Transverse colon (tissue), 4 donors: ENCODE results near the gene STAT6. TPM values are rescaled to one million over a fixed set of nuclear protein-coding genes. Genes with fewer than 3 reads are reported as not detected.

ENCODE experiments used
- DNase-seq: peaks from one replicate; pipeline ENCODE4 v3.0.0-alpha.2; 2019
- H3K27ac ChIP-seq, 4 donors: fragments of 200-600 bp; sonication (generic); 2 replicates each; pipeline ENCODE4 v1.5.1; 2016 to 2018; ENCODE audit warnings: inconsistent platforms in 4 of 4
- H3K27me3 ChIP-seq: fragments of 200-600 bp; sonication (generic); 2 replicates; pipeline ENCODE4 v1.5.1; 2017; ENCODE audit warnings: inconsistent platforms
- H3K36me3 ChIP-seq, 4 donors: fragments of 200-600 bp; sonication (generic); 2 replicates each; pipeline ENCODE4 v1.5.1; 2017 to 2019; ENCODE audit warnings: inconsistent platforms in 4 of 4
- H3K4me1 ChIP-seq, 4 donors: fragments of 200-600 bp; sonication (generic); 2 replicates each; pipeline ENCODE4 v1.5.1; 2017 to 2020; ENCODE audit warnings: inconsistent platforms in 4 of 4
- H3K4me3 ChIP-seq, 4 donors: fragments of 200-600 bp; sonication (generic); 1 replicate in 1 of 4; 2 replicates in 3 of 4; pipeline versions ENCODE4 v1.5.1 to v1.6.1; 2017 to 2019; ENCODE audit warnings: inconsistent platforms in 4 of 4
- H3K9me3 ChIP-seq, 2 donors: fragments of 200-600 bp; sonication (generic); 2 replicates each; pipeline ENCODE4 v1.5.1; 2017 to 2019; ENCODE audit warnings: inconsistent platforms in 2 of 2
- CTCF ChIP-seq, 5 experiments: fragments of 200-600 bp in 3 of 5; fragments of 450-650 bp in 2 of 5; sonication (generic) in 3 of 5; IDR thresholded peaks; 1 replicate in 2 of 5; 2 replicates in 3 of 5; pipeline ENCODE4 v1.5.1; 2016 to 2017; ENCODE audit warnings: antibody characterized with exemption in 5 of 5, inconsistent platforms in 3 of 5, mild to moderate bottlenecking in 2 of 5, moderate library complexity in 1 of 5
- EP300 ChIP-seq: sonication (generic); formaldehyde crosslinking; IDR thresholded peaks from one replicate; pipeline ENCODE4 v1.6.1; 2017; ENCODE audit warnings: antibody characterized with exemption, low read depth
- POLR2A ChIP-seq: fragments of 450-650 bp; IDR thresholded peaks from one replicate; pipeline ENCODE4 v1.6.1; 2016; ENCODE audit warnings: antibody characterized with exemption, mild to moderate bottlenecking, moderate library complexity
- POLR2AphosphoS5 ChIP-seq, 3 donors: sonication (generic); formaldehyde crosslinking; IDR thresholded peaks; one replicate each; pipeline ENCODE4 v1.6.1; 2016; ENCODE audit warnings: antibody characterized with exemption in 3 of 3
- WGBS, 2 donors: methylation state at CpG; one replicate each; pipeline ENCODE4 v1.1.5; 2018; ENCODE audit warnings: low coverage in 1 of 2; 5-methylcytosine and 5-hydroxymethylcytosine counted together
- in situ Hi-C, 4 donors: fragments of 200-750 bp; cut with MboI; loops; one replicate each; pipeline versions ENCODE4 v1.15.0 to v1.15.1; 2017; ENCODE audit warnings: low sequenced_read_pairs in 3 of 4, low pct_ligation_motif_present in 1 of 4, low pct_unique_long_range_greater_than_20kb in 1 of 4
- intact Hi-C: fragments of 100-400 bp; cut with DNase I; formaldehyde crosslinking; loops from one replicate; pipeline ENCODE4 v1.15.1; 2023; ENCODE audit warnings: low total_unique reads
- total RNA-seq, 4 donors: library from RNA; depleted of rRNA; stranded (reverse); fragments of >200 nt; gene quantifications; one replicate each; pipeline ENCODE4 v1.1.0, GENCODE V29; 2016

Gene STAT6
- total RNA-seq, 4 donors from 2014 or later: 181 to 318 (median 198) TPM

DNA sequence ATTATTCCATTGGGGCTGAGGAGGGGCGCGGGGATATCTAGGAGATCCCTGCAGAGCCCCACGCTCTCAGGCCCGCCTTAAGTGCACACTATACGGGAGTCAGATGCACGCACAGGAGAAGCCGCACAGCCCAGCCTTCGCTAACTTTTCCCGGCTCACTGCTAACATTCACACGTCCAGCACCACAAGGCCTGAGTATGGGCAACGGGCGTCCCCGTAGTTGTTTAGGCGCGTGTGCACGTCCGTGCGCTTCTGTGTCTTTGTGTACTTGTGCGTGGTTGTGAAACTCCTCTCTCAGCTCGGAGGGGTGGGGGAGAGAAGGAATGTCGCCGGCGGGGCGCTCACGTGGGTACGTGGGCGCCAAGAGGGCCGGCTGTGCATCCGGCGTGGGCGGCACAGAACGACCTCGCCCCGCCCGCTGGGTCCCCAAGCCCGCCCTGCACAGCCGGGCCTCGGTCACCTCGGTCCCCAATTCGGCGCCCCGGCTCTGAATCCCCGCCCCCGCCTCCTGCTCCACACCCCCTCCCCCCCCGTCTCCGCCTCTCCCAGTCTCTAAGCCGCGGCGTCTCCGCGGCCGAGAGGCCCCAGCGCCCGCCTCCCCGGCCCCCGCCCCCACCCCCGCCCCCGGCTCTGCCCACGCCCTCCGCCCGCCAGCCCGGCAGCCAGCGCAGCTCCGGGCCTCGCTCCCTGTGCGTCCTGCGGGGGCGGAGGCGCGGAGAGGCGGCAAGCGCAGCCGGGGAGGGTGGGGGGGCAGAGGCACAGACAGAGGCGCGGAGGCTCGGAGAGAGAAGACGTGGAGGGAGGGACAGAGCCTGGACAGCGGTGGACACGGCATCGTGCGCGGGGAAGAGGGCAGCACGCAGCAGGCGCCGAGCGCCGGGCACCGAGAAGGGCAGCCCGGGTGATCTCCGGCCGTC, 22.6 kb downstream of the STAT6 start, which contains the start of gene NAB2:
Gene NAB2, plus strand, starts transcription at position 761 of the 917 bp plus-strand sequence. CDS start 158 bp downstream, outside the sequence.
- TF ChIP-seq CTCF (IDR thresholded peaks at IDR 0.05) (no peak), EP300 (no peak), POLR2A (peak; percentile 67), POLR2AphosphoS5 (IDR thresholded peaks at IDR 0.05) (peak; percentile 94 to 95 (median 95))
- 1% methylated on average over 61 of the region's 91 CpGs; no CpG with 5 or more reads in 1 of the 2 donors for WGBS, 2 donors
- no peaks in the 10 kb centered on the region for H3K9me3 ChIP-seq
- H3K27me3 ChIP-seq: no peaks in the 10 kb centered on the region
- intact Hi-C loops (loop anchor here (2.0 kb wide), 1 partner anchor 22 kb away; the partner anchor contains the start of gene STAT6), in situ Hi-C loops (no loop called here)
- H3K4me3 ChIP-seq: peak within 1 kb of the TSS; percentile 52 to 89 (median 72)
- peak within 1 kb of the TSS; percentile 92 to 98 (median 96) for H3K27ac ChIP-seq
- peaks cover 23 to 72% (median 58%) of the 10 kb centered on the region in 4 donors for H3K4me1 ChIP-seq
- H3K36me3 ChIP-seq: no peaks in the 10 kb centered on the region
- peak; percentile 96 for DNase-seq

DNA sequence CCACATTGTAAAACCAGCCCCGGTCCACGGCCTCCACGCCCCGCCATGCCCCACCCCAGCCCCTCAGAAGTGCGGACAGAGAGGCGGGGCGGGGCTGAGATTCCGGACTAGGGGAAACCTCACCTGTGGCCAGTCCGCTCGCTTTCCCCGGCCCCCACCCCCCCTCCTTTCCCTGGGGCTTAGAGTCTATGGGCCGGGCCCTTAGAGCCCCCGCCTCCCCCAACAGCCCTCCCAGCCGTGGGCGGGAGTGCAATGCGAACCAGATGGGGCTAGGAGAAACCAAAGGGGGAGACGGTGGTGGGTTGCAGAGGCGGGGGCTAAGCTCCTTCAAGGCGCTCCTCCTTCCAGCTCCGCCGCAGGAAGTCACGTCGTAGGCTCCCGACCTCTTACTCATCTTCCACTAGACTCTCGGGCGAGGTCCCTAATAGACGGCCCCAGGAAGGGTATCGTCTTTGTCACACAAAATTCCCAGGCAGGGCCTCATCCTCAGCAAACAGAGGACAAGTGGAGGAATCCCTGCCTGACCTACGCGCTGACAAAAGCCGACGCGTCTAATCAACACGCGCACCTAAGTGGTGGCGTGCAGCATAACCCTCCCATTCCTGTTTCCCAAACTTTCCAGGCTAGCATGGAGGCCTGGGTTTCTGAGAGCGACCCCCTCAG, 23.3 kb downstream of the STAT6 start:
- peak overlapping the region; percentile 43 to 77 (median 60) for H3K4me3 ChIP-seq
- H3K4me1 ChIP-seq: peaks cover 15 to 64% (median 52%) of the 10 kb centered on the region in 4 donors
- intact Hi-C loops: loop anchor here (2.0 kb wide), 1 partner anchor 23 kb away; the partner anchor contains the start of gene STAT6

GRCh38 chr12:57087010-57087690, 24.0 kb downstream of the STAT6 start:
- Histone ChIP-seq H3K4me3 (peak overlapping the region; percentile 43 to 77 (median 60)), H3K9me3 (no peaks in the 10 kb centered on the region), H3K27me3 (no peaks in the 10 kb centered on the region), H3K36me3 (no peaks in the 10 kb centered on the region), H3K27ac (peak overlapping the region; percentile 92 to 98 (median 96)), H3K4me1 (peaks cover 12 to 58% (median 47%) of the 10 kb centered on the region in 4 donors)
- 1% methylated on average over 51 of the region's 52 CpGs; no CpG with 5 or more reads in 1 of the 2 donors for WGBS, 2 donors
- DNase-seq: peak; percentile 89
- intact Hi-C loops: no loop called here
- TF ChIP-seq POLR2A (peak; percentile 66), CTCF (IDR thresholded peaks at IDR 0.05) (no peak), EP300 (no peak), POLR2AphosphoS5 (IDR thresholded peaks at IDR 0.05) (peak; percentile 65 to 78 (median 76))
- in situ Hi-C loops: no loop called here

More for the DNA sequence above, 23.3 kb downstream of the STAT6 start:
- H3K9me3 ChIP-seq: no peaks in the 10 kb centered on the region
- 1% methylated on average over 33 of the region's 37 CpGs; no CpG with 5 or more reads in 1 of the 2 donors for WGBS, 2 donors
- H3K27ac ChIP-seq: peak overlapping the region; percentile 92 to 98 (median 96)
- H3K27me3 ChIP-seq: no peaks in the 10 kb centered on the region
- in situ Hi-C loops: no loop called here
- TF ChIP-seq POLR2A: peak; percentile 46
- TF ChIP-seq EP300: no peak
- peak in 2 of 3 donors; percentile 46 to 53 for TF ChIP-seq POLR2AphosphoS5 (IDR thresholded peaks at IDR 0.05)
- no peak for TF ChIP-seq CTCF (IDR thresholded peaks at IDR 0.05)
- peak; percentile 88 for DNase-seq
- H3K36me3 ChIP-seq: no peaks in the 10 kb centered on the region
